Endothelial cell of umbilical vein (primary cell): ENCODE measurements around the gene ARHGAP10. TPM values are rescaled to one million over a fixed set of nuclear protein-coding genes. Genes with fewer than 3 reads are reported as not detected.

ENCODE experiments used
- BruUV-seq: library from RNA; stranded (reverse); fragments of 400-500 nt; replicated peaks from 2 replicates; lab custom pipeline; 2021; lab: Mats Ljungman, UMichigan
- CTCF ChIA-PET: fragments of 300-600, 350-600 bp; sonication (Branson Sonifier 250); formaldehyde crosslinking; loops from one replicate; lab custom pipeline; 2021; ENCODE audit warnings: antibody characterized with exemption, inconsistent platforms; lab: Charles Lee
- POLR2A ChIA-PET: fragments of 300-600, 350-600 bp; sonication (Branson Sonifier 250); formaldehyde crosslinking; loops from one replicate; lab custom pipeline; 2021; ENCODE audit warnings: antibody characterized with exemption, inconsistent platforms; lab: Charles Lee
- DNase-seq: peaks from one replicate; pipeline ENCODE4 v3.0.0-alpha.2; 2011; ENCODE audit warnings: low read depth, low spot score
- FAIRE-seq: peaks from 2 replicates; lab custom pipeline; 2011; peaks lifted over from hg19 to GRCh38; lab: Jason Lieb, UNC
- H2AFZ ChIP-seq: 2 replicates; pipeline ENCODE4 v1.6.0; 2012; ENCODE audit warnings: low read depth, low read length, control low read depth, inconsistent platforms
- H3K27ac ChIP-seq: 2 replicates; pipeline ENCODE4 v1.5.1; 2011; ENCODE audit warnings: low read depth, mild to moderate bottlenecking, control low read depth, low read length, moderate library complexity; ENCODE audit not compliant: insufficient read depth
- H3K27me3 ChIP-seq, 2 experiments: 2 replicates each; pipeline versions ENCODE4 v1.6.0 to v1.6.1; 2011; ENCODE audit warnings: low read length in 2 of 2, mixed read lengths in 1 of 2; ENCODE audit not compliant: control insufficient read depth in 2 of 2, insufficient read depth in 2 of 2
- H3K36me3 ChIP-seq, 2 experiments: 2 replicates in 1 of 2; 3 replicates in 1 of 2; pipeline ENCODE4 v1.5.1; 2011; ENCODE audit warnings: low read length in 2 of 2, mild to moderate bottlenecking in 1 of 2, moderate library complexity in 1 of 2; ENCODE audit not compliant: control insufficient read depth in 2 of 2, insufficient read depth in 2 of 2; ENCODE audit errors: extremely low read depth in 1 of 2
- H3K4me1 ChIP-seq: 3 replicates; pipeline ENCODE4 v1.5.1; 2011; ENCODE audit warnings: mild to moderate bottlenecking, low read length; ENCODE audit not compliant: control insufficient read depth, insufficient read depth; ENCODE audit errors: extremely low read depth
- H3K4me2 ChIP-seq: 2 replicates; pipeline ENCODE4 v1.6.1; 2011; ENCODE audit warnings: low read length, control low read depth, mixed read lengths; ENCODE audit not compliant: insufficient read depth
- H3K4me3 ChIP-seq, 3 experiments: fragments of 200-600 bp in 1 of 3; sonication (generic), shearing (Covaris generic) in 1 of 3; replicated peaks in 1 of 3; 2 replicates each; pipeline ENCODE4 v1.5.1; 2011 to 2016; ENCODE audit warnings: control low read depth in 3 of 3, low read length in 3 of 3, mild to moderate bottlenecking in 2 of 3, inconsistent platforms in 1 of 3, low read depth in 1 of 3, moderate library complexity in 1 of 3; ENCODE audit not compliant: insufficient read depth in 1 of 3
- H3K79me2 ChIP-seq: 2 replicates; pipeline ENCODE4 v1.6.0; 2012; ENCODE audit warnings: low read length, inconsistent platforms; ENCODE audit not compliant: control insufficient read depth, insufficient read depth
- H3K9ac ChIP-seq: replicated peaks from 2 replicates; pipeline ENCODE3; 2011; ENCODE audit warnings: low read length, control low read depth; ENCODE audit not compliant: insufficient read depth; ENCODE audit errors: extremely low read depth
- H3K9me1 ChIP-seq: replicated peaks from 3 replicates; pipeline ENCODE4 v1.6.0; 2011; ENCODE audit warnings: mild to moderate bottlenecking, low read length; ENCODE audit not compliant: control insufficient read depth, insufficient read depth; ENCODE audit errors: extremely low read depth
- H3K9me3 ChIP-seq: replicated peaks from 2 replicates; pipeline ENCODE4 v1.5.1; 2012; ENCODE audit warnings: low read length, inconsistent platforms; ENCODE audit not compliant: control insufficient read depth, insufficient read depth
- H4K20me1 ChIP-seq: replicated peaks from 2 replicates; pipeline ENCODE3; 2011; ENCODE audit warnings: mild to moderate bottlenecking, low read length; ENCODE audit not compliant: control insufficient read depth, insufficient read depth; ENCODE audit errors: extremely low read depth
- EZH2 ChIP-seq: IDR thresholded peaks from 2 replicates; pipeline ENCODE4 v1.6.1; 2012; ENCODE audit warnings: borderline replicate concordance, low read depth, mild to moderate bottlenecking, moderate library complexity, low read length, inconsistent platforms; ENCODE audit not compliant: severe bottlenecking
- FOS ChIP-seq: IDR thresholded peaks from 2 replicates; pipeline ENCODE4 v1.6.1; 2011; ENCODE audit warnings: mild to moderate bottlenecking, low read length, moderate library complexity, borderline replicate concordance; ENCODE audit not compliant: insufficient read depth
- GATA2 ChIP-seq: IDR thresholded peaks from 2 replicates; pipeline ENCODE4 v1.7.0; 2011; ENCODE audit warnings: low read depth, mild to moderate bottlenecking, moderate library complexity, mixed read lengths, low read length; ENCODE audit not compliant: insufficient read length, insufficient read depth
- JUN ChIP-seq: IDR thresholded peaks from 2 replicates; pipeline ENCODE4 v1.6.1; 2011; ENCODE audit warnings: borderline replicate concordance, low read depth; ENCODE audit not compliant: insufficient read length, insufficient read depth
- MAX ChIP-seq: IDR thresholded peaks from 2 replicates; pipeline ENCODE4 v1.6.1; 2011; ENCODE audit not compliant: insufficient read depth, insufficient read length
- MYC ChIP-seq: IDR thresholded peaks from one replicate; pipeline ENCODE4 v1.6.1; 2011; ENCODE audit warnings: mild to moderate bottlenecking, low read depth, low read length
- POLR2A ChIP-seq: IDR thresholded peaks from 2 replicates; pipeline ENCODE4 v1.6.1; 2012; ENCODE audit warnings: low read depth, mild to moderate bottlenecking, control low read depth, low read length
- POLR2AphosphoS5 ChIP-seq: IDR thresholded peaks from 2 replicates; pipeline ENCODE4 v1.6.1; 2012; ENCODE audit warnings: low read depth, mild to moderate bottlenecking, control low read depth, low read length, moderate library complexity; ENCODE audit not compliant: insufficient read depth
- dilution Hi-C: fragments of 300-500 bp; cut with MboI; formaldehyde crosslinking; loops from one replicate; pipeline ENCODE4 v1.15.0; 2019; ENCODE audit warnings: low sequenced_read_pairs; ENCODE audit not compliant: extremely low pct_ligation_motif_present
- intact Hi-C: fragments of 100-400 bp; cut with micrococcal nuclease; formaldehyde crosslinking; loops from one replicate; pipeline ENCODE4 v1.10.0; 2022
- polyA plus RNA-seq, 4 experiments: library from polyadenylated mRNA; depleted of rRNA in 3 of 4; stranded (reverse) in 3 of 4; unstranded in 1 of 4; fragments of >200 nt; gene quantifications; 2 replicates each; pipeline versions ENCODE4 v1.2.1 to v1.2.3, GENCODE V29; 2011 to 2012; ENCODE audit warnings: missing spikeins in 1 of 4
- total RNA-seq: library from RNA; stranded (reverse); gene quantifications from 2 replicates; pipeline ENCODE4 v1.2.3, GENCODE V29; 2021
- TF ChIP-seq, protein P1 (sequence below), 2 donors: IDR thresholded peaks; 1 replicate in 1 of 2; 2 replicates in 1 of 2; pipeline ENCODE4 v1.5.1; 2011; ENCODE audit warnings: low read length in 2 of 2, mild to moderate bottlenecking in 2 of 2, moderate library complexity in 2 of 2, control low read depth in 1 of 2, inconsistent platforms in 1 of 2, low read depth in 1 of 2; ENCODE audit not compliant: insufficient read depth in 1 of 2; ENCODE audit errors: extremely low read depth in 1 of 2

ARHGAP10 gene
- total and polyA plus RNA-seq, 2 donors (not counting 3 experiments of a cell fraction or from before 2014, with no cell fraction given): 20.4 to 36.7 TPM

GRCh38 chr4:148057984-148058859, 326.3 kb downstream of the ARHGAP10 start:
- no peaks in the 10 kb centered on the region for H3K4me1 ChIP-seq
- no peaks in the 10 kb centered on the region for H3K9me3 ChIP-seq
- intact Hi-C loops: loop anchor here (5.0 kb wide), 1 partner anchor 384 kb away; the partner anchor contains the start of gene NR3C2
- no peaks in the 10 kb centered on the region for H3K27me3 ChIP-seq
- BruUV-seq: no TSS peak
- dilution Hi-C loops: no loop called here
- CTCF ChIA-PET: no interaction called here
- no peak overlapping the region for H3K4me3 ChIP-seq
- POLR2A ChIA-PET: no interaction called here
- H3K27ac ChIP-seq: no peak overlapping the region
- no peak overlapping the region for H3K9ac ChIP-seq
- H2AFZ ChIP-seq: no peak overlapping the region
- no peaks in the 10 kb centered on the region for H3K79me2 ChIP-seq
- H3K9me1 ChIP-seq: no peaks in the 10 kb centered on the region
- H3K4me2 ChIP-seq: no peak overlapping the region
- no peaks in the 10 kb centered on the region for H3K36me3 ChIP-seq
- no peak for TF ChIP-seq GATA2
- TF ChIP-seq, protein P1, sequence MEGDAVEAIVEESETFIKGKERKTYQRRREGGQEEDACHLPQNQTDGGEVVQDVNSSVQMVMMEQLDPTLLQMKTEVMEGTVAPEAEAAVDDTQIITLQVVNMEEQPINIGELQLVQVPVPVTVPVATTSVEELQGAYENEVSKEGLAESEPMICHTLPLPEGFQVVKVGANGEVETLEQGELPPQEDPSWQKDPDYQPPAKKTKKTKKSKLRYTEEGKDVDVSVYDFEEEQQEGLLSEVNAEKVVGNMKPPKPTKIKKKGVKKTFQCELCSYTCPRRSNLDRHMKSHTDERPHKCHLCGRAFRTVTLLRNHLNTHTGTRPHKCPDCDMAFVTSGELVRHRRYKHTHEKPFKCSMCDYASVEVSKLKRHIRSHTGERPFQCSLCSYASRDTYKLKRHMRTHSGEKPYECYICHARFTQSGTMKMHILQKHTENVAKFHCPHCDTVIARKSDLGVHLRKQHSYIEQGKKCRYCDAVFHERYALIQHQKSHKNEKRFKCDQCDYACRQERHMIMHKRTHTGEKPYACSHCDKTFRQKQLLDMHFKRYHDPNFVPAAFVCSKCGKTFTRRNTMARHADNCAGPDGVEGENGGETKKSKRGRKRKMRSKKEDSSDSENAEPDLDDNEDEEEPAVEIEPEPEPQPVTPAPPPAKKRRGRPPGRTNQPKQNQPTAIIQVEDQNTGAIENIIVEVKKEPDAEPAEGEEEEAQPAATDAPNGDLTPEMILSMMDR (IDR thresholded peaks at IDR 0.05; ENCODE audit: extremely low read depth in 1 of 2, insufficient read depth in 1 of 2, low read depth in 1 of 2, low read length in 2 of 2): no peak
- no peak for TF ChIP-seq MAX
- TF ChIP-seq POLR2AphosphoS5: no peak
- no peak for TF ChIP-seq EZH2
- no peak for TF ChIP-seq FOS
- TF ChIP-seq MYC: no peak
- TF ChIP-seq POLR2A: no peak
- TF ChIP-seq JUN: no peak
- no peaks in the 10 kb centered on the region for H4K20me1 ChIP-seq
- FAIRE-seq (no peak), DNase-seq (no peak)
